OCI-LY7 (cell line): ENCODE results near the gene SOX12.

Source experiments
- EZH2phosphoT487 ChIP-seq: fragments of 200-600 bp; sonication (generic); IDR thresholded peaks from 2 replicates; pipeline ENCODE4 v1.6.1; 2018; ENCODE audit warnings: low read depth, borderline replicate concordance, mild to moderate bottlenecking, mixed run types, antibody characterized with exemption, low read length, moderate library complexity, mixed read lengths
- TF ChIP-seq, protein P1 (sequence below): fragments of 200-600 bp; sonication (generic); conservative IDR thresholded peaks from 2 replicates; pipeline ENCODE4 v1.5.1; 2014; ENCODE audit warnings: mild to moderate bottlenecking, antibody characterized with exemption, low read length, moderate library complexity, mixed read lengths

DNA sequence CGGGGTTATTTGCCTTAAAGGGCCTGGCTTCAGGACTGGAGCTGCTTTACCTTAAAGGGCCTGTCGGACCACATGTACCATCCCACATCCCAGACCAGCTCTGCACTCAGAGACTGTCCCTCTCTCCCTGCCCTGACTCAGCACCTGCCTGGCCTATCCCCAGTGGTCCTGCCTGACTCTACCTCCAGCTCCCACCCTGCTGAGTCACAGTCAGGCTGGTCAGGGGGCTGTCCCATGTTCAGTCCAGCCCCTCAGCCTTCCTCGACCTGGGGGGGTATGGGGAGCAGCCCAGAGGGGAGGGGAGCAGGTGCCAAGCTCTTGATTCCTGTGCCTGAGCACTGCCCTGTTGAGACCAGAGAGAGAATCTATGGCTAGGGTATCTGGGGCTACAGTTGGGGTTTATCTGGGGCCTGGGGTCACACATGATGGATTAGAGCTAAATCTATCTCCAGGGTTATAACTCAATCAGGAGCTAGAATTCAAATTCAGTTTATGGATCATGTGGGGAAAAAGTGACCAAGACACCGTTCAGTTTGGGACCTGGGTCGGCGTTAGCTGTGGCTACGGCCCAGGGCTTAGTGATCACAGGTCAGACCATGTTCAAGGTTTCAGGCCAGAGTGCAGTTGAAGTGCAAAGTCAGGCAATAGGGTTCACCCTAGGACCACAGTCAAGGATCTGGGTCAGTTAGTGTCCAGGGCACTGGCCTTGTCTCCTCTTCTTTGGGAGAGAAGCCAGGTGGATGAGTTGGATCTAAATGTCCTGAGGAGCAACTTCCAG is 45.8 kb downstream of the SOX12 start:
- TF ChIP-seq, protein P1, sequence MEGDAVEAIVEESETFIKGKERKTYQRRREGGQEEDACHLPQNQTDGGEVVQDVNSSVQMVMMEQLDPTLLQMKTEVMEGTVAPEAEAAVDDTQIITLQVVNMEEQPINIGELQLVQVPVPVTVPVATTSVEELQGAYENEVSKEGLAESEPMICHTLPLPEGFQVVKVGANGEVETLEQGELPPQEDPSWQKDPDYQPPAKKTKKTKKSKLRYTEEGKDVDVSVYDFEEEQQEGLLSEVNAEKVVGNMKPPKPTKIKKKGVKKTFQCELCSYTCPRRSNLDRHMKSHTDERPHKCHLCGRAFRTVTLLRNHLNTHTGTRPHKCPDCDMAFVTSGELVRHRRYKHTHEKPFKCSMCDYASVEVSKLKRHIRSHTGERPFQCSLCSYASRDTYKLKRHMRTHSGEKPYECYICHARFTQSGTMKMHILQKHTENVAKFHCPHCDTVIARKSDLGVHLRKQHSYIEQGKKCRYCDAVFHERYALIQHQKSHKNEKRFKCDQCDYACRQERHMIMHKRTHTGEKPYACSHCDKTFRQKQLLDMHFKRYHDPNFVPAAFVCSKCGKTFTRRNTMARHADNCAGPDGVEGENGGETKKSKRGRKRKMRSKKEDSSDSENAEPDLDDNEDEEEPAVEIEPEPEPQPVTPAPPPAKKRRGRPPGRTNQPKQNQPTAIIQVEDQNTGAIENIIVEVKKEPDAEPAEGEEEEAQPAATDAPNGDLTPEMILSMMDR = no peak
- TF ChIP-seq EZH2phosphoT487 = no peak
